Measurements from ENCODE around the gene MYO3B.

Gene MYO3B

DNA sequence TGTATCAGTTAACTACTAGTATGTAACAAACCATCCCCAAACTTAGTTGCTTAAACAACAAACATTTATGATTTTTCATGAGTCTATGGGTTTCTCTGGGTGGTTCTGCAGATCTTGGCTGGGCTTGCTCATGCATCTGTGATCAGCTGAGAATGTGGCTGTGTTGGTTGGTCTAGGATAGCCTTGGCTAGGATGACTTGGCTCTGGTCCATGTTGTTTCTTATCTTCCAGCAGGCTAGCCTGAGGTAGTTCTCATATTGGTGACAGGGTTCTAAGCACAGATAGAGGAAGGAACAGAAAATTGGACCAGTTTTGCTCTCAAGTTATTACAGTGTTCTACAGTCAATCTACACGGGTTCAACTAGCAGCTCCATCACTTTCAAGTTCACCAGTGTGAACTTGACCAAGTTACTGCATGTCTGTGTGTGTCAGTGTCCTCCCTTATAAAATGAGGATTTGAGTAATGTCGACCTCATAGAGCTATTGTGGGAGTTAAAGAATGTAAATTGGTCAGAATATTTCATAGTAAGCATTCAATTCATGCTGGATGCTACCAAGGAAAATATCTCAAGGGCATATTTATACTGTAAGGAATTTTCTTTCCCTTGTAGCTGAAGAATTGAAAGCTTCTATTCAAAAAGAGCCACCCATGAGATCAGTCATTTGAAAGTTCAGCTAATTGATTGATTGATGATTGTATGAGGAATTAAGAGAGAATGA is 65.3 kb downstream of the MYO3B start:
- ChIA-PET POLR2A (no interaction called here), CTCF (no interaction called here)
- no peak for DNase-seq (ENCODE audit: extremely low spot score)
- TF ChIP-seq FOXA1 (IDR thresholded peaks at IDR 0.05): no peak

DNA sequence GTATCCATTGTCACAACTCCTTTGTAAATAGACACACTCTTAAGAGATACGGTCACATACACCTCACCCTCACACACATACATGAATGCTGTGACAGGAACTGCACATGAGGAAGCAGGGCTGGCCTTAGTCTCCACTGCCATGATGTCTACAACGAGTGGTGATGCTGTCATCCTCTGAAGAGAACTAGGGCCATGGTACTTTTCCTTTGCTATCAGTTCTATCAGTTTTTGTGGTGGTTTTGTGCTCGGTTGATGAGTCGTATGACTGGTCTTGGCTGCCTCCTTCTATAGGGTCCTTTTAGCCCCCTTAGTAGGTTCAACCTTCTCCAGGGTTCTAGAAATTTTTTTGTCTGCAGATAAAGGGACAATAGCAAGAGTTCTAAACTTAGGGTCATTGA is 66.0 kb downstream of the MYO3B start:
- CTCF ChIA-PET: no interaction called here
- DNase-seq (ENCODE audit: extremely low spot score): no peak
- TF ChIP-seq FOXA1 (IDR thresholded peaks at IDR 0.05): no peak
- TF ChIP-seq ZNF384 (IDR thresholded peaks at IDR 0.05): no peak
- TF ChIP-seq LEF1 (IDR thresholded peaks at IDR 0.05; ENCODE audit: borderline replicate concordance): no peak
- POLR2A ChIA-PET: no interaction called here

DNA sequence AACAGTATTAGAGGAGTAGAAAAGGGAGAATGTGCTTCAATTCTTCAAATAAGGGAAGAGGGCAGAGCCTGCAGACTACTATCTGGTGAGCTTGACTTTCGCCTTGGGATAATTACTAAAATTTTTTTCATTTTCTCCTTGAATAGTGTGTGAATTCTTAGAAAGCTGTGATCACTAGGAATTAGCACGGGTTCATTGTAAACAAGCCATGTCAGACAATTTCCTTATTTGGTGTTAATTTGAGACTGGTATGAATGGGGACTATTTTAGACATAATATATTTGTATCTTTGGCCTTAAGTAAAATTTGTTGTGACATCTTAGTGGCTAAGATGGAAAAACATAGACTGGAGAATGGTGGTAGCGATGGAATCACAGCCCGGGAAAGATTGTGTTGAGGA is 66.6 kb downstream of the MYO3B start:
- CTCF ChIA-PET: no interaction called here
- POLR2A ChIA-PET: no interaction called here
- no peak for DNase-seq (ENCODE audit: extremely low spot score)
- TF ChIP-seq CTBP1 (IDR thresholded peaks at IDR 0.05; ENCODE audit: borderline replicate concordance): no peak
- no peak for TF ChIP-seq FOXA1 (IDR thresholded peaks at IDR 0.05)
- TF ChIP-seq ARNT (IDR thresholded peaks at IDR 0.05): no peak
- no peak for TF ChIP-seq NFRKB (IDR thresholded peaks at IDR 0.05)
- TF ChIP-seq FOXM1 (IDR thresholded peaks at IDR 0.05; ENCODE audit: borderline replicate concordance): no peak
- TF ChIP-seq LEF1 (IDR thresholded peaks at IDR 0.05; ENCODE audit: borderline replicate concordance): no peak
- no peak for TF ChIP-seq ZNF384 (IDR thresholded peaks at IDR 0.05)
- TF ChIP-seq FOXK2 (IDR thresholded peaks at IDR 0.05): no peak
- TF ChIP-seq HDGF (IDR thresholded peaks at IDR 0.05; ENCODE audit: borderline replicate concordance): no peak
- TF ChIP-seq, protein P1, sequence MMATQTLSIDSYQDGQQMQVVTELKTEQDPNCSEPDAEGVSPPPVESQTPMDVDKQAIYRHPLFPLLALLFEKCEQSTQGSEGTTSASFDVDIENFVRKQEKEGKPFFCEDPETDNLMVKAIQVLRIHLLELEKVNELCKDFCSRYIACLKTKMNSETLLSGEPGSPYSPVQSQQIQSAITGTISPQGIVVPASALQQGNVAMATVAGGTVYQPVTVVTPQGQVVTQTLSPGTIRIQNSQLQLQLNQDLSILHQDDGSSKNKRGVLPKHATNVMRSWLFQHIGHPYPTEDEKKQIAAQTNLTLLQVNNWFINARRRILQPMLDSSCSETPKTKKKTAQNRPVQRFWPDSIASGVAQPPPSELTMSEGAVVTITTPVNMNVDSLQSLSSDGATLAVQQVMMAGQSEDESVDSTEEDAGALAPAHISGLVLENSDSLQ (IDR thresholded peaks at IDR 0.05): no peak
- no peak for TF ChIP-seq SP1 (IDR thresholded peaks at IDR 0.05)
- no peak for TF ChIP-seq TARDBP (IDR thresholded peaks at IDR 0.05)
- TF ChIP-seq BHLHE40 (IDR thresholded peaks at IDR 0.05; ENCODE audit: borderline replicate concordance): no peak
- TF ChIP-seq L3MBTL2 (conservative IDR thresholded peaks at IDR 0.05): no peak
- no peak for TF ChIP-seq SUZ12 (IDR thresholded peaks at IDR 0.05)
- no peak for TF ChIP-seq ELF4 (IDR thresholded peaks at IDR 0.05)

DNA sequence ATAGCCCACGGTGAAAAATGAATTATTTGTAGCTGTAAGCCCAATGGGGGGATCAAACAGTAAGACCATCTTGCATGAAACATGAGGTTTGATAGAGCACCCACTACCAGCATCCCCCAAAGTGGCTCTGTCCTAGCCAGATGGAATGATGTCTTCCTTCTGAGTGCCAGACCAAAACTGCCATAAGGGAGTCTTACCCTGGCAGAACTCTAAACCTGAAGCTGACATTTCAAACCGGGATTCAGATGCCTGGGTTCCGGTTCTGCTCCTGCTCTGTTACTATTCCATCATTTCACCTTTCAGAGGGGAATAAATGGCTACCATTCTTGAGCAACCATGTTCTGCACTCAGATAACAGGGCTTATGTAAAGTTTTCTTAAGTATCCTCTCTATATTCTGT is 67.4 kb downstream of the MYO3B start:
- TF ChIP-seq HDGF (IDR thresholded peaks at IDR 0.05; ENCODE audit: borderline replicate concordance): no peak
- no peak for TF ChIP-seq BHLHE40 (IDR thresholded peaks at IDR 0.05; ENCODE audit: borderline replicate concordance)
- TF ChIP-seq FOXA1 (IDR thresholded peaks at IDR 0.05): no peak
- DNase-seq (ENCODE audit: extremely low spot score): no peak
- CTCF ChIA-PET: no interaction called here
- POLR2A ChIA-PET: no interaction called here

DNA sequence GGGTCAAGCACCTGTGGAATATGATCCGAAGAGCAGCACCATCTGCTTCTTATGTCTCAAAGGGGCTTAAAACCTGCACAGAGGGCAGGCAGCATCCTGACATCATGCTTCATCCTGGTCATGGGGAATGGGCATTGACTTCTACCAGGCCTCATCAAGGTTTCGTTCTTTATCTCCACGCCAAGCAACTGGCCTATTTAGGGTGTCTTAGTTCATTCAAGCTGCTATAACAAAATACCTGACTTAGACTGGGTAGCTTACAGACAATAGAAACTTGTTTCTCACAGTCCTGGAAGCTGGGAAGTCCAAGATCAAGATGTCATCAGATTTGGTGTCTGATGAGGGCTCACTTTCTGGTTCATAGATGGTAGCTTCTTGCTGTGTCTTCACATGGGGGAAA is 69.4 kb downstream of the MYO3B start:
- ChIA-PET CTCF (no interaction called here), POLR2A (no interaction called here)
- DNase-seq (ENCODE audit: extremely low spot score): no peak
- TF ChIP-seq FOXA1 (IDR thresholded peaks at IDR 0.05): no peak
- no peak for TF ChIP-seq BHLHE40 (IDR thresholded peaks at IDR 0.05; ENCODE audit: borderline replicate concordance)
- no peak for TF ChIP-seq SUZ12 (IDR thresholded peaks at IDR 0.05)
- TF ChIP-seq ELF4 (IDR thresholded peaks at IDR 0.05): no peak
- no peak for TF ChIP-seq CTBP1 (IDR thresholded peaks at IDR 0.05; ENCODE audit: borderline replicate concordance)
- TF ChIP-seq LEF1 (IDR thresholded peaks at IDR 0.05; ENCODE audit: borderline replicate concordance): no peak
- no peak for TF ChIP-seq FOXK2 (IDR thresholded peaks at IDR 0.05)
- no peak for TF ChIP-seq TARDBP (IDR thresholded peaks at IDR 0.05)
- TF ChIP-seq SP1 (IDR thresholded peaks at IDR 0.05): no peak
- no peak for TF ChIP-seq ZNF384 (IDR thresholded peaks at IDR 0.05)
- TF ChIP-seq, protein P1 (IDR thresholded peaks at IDR 0.05): no peak
- no peak for TF ChIP-seq L3MBTL2 (conservative IDR thresholded peaks at IDR 0.05)
- no peak for TF ChIP-seq NFRKB (IDR thresholded peaks at IDR 0.05)
- no peak for TF ChIP-seq HDGF (IDR thresholded peaks at IDR 0.05; ENCODE audit: borderline replicate concordance)

DNA sequence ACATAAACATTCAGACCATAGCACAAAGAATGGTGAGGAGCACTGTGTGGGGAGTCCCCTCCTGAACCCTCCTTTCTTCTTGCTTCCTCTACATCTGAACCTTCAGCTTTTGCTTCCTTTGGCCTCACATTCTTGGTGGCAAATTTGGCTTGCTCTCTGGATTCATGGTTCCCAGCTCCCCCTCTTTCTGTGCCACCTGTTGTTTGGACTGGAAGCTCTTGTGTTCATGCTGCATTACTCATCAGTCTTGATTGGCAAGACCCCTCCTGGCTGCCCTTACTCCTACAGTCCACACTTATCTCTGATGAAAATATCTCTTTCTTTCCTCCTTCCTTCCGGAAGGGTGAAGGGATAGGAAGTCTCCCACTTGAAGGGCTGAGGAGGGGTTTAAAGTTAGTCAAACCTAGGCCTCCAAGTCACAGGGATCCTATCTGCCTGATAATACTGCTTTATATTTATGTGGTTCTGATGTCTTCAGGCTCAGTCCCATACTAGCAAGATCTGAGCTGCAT is 70.0 kb downstream of the MYO3B start:
- DNase-seq (ENCODE audit: extremely low spot score): no peak
- ChIA-PET POLR2A (no interaction called here), CTCF (no interaction called here)
- TF ChIP-seq BHLHE40 (IDR thresholded peaks at IDR 0.05; ENCODE audit: borderline replicate concordance) (no peak), SP1 (IDR thresholded peaks at IDR 0.05) (no peak), ELF4 (IDR thresholded peaks at IDR 0.05) (no peak), TARDBP (IDR thresholded peaks at IDR 0.05) (no peak), SUZ12 (IDR thresholded peaks at IDR 0.05) (no peak), ZNF384 (IDR thresholded peaks at IDR 0.05) (no peak), FOXA1 (IDR thresholded peaks at IDR 0.05) (no peak)

DNA sequence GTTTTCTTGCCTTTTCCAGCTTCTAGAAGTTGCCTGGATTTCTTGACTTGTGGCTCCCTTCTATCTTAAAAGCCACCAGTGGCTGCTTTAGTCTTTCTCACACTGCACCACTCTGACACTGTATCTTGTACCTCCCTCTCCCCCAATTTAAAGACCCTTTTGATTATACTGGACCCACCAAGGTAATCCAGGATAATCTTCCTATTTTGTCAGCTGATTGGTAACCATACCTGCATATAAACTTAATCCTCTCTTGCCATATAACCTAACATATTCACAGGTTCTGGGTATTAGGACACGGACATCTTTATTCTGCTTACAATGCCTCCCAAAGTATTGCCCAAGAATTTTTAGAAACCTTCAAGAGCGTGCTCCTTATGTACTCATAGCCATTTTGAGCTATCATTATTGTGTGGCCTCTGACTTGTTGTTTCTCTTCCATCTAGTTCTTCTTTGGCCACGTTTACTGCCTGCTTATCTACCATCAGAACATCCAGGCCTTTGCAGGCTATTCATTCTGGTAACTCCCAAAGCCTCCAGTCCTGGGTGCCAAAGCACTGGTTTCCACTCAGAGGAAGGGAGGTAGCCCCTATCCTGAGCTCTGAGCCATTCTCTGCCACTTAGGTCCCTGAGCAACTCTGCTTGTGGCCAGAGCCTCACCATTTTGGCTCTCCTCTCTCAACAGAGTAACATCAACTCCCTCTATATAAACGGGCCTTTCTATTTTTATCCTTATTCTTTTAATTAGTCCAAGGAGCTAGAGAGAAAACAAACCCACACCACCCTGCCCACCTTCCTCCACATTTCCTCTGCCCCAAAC is 70.8 kb downstream of the MYO3B start:
- DNase-seq (ENCODE audit: extremely low spot score): no peak
- TF ChIP-seq LEF1 (IDR thresholded peaks at IDR 0.05; ENCODE audit: borderline replicate concordance) (no peak), ELF4 (IDR thresholded peaks at IDR 0.05) (no peak), FOXA1 (IDR thresholded peaks at IDR 0.05) (no peak), FOXK2 (IDR thresholded peaks at IDR 0.05) (no peak), ZNF384 (IDR thresholded peaks at IDR 0.05) (no peak), L3MBTL2 (conservative IDR thresholded peaks at IDR 0.05) (no peak), SP1 (IDR thresholded peaks at IDR 0.05) (no peak), BHLHE40 (IDR thresholded peaks at IDR 0.05; ENCODE audit: borderline replicate concordance) (no peak), ARNT (IDR thresholded peaks at IDR 0.05) (no peak), SUZ12 (IDR thresholded peaks at IDR 0.05) (no peak), HDGF (IDR thresholded peaks at IDR 0.05; ENCODE audit: borderline replicate concordance) (no peak), FOXM1 (IDR thresholded peaks at IDR 0.05; ENCODE audit: borderline replicate concordance) (no peak), CTBP1 (IDR thresholded peaks at IDR 0.05; ENCODE audit: borderline replicate concordance) (no peak), NFRKB (IDR thresholded peaks at IDR 0.05) (no peak), TARDBP (IDR thresholded peaks at IDR 0.05) (no peak)
- TF ChIP-seq, protein P1 (IDR thresholded peaks at IDR 0.05): no peak
- POLR2A ChIA-PET: no interaction called here
- CTCF ChIA-PET: no interaction called here
